Stimulated activated CD4-positive, alpha-beta T cell treated with anti-CD3 and anti-CD28 coated beads, Interleukin-2, amount 100 ng/mL, for 24 hours (primary cell): ENCODE data around the gene CLIC4.
"Not testable (repeated sequence)": the region's sequence is repeated elsewhere in the genome, so short reads cannot be mapped to it uniquely, and the experiment has no call there.

ENCODE experiments used
- DNase-seq, 2 donors: peaks; one replicate each; pipeline ENCODE4 v3.0.0-alpha.2; 2020

Gene CLIC4

DNA sequence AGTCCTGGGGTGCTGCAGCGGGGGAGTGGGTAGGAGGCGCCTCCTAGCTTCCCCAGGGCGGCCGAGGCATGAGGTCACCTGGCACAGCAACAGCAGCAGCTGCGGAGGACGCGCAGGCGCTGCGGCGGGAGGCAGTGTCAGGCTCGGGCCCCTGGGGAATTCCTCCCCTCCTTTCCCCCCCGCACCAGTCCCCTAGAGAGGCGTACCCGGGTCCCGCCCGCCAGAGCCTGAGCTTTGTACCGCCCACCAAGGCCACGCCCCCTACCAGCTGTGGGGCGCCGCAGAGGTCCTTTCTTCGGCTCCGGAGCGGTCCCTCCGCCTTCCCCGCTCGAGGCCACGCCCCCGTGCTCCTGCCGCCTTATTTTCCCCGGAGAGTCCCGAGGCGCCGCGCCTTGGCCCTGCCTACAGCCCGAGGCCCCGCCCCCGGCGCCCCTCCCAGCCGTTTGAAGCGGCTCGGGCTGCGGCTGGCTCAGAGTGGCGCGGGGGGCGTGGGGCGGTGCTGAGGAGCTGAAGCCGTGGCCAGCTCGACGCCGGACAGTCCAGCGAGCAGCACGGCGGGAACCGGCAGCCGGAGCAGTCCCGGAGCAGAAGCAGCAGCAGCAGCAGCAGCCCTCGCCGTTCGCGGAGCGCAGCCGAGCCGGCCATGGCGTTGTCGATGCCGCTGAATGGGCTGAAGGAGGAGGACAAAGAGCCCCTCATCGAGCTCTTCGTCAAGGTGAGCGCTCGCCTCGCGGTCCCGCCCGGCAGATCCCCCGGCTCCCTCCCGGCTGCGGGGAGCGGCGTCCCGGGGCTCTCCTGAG lies at the start of gene CLIC4:
Gene CLIC4, plus strand, starts transcription at position 537 of the 800 bp plus-strand sequence. Its CDS starts 107 bp downstream, at position 644.
- peak; percentile 99 to 100 for DNase-seq

GRCh38 chr1:24696041-24696755 lies 49.0 kb upstream of the CLIC4 start:
- no peak for DNase-seq

GRCh38 chr1:24696756-24697330 lies 48.4 kb upstream of the CLIC4 start:
- DNase-seq, result no peak

- not testable (repeated sequence) for DNase-seq
Measured at GRCh38 chr1:24697453-24698001, 47.7 kb upstream of the CLIC4 start.

DNA sequence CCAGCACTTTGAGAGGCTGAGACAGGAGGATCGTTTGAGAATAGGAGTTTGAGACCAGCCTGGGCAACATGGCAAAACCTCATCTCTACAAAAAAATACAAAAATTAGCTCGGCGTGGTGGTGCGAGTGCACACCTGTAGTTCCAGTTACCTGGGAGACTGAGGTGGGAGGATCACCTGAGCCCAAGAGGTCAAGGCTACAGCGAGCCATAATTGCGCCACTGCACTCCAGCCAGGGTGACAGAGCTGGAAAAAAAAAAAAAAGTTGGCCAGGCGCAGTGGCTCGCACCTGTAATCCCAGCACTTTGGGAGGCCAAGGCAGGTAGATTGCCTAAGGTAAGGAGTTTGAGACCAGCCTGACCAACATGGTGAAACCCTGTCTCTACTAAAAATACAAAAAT lies 46.9 kb upstream of the CLIC4 start:
- DNase-seq, result not testable (repeated sequence)

GRCh38 chr1:24699628-24700027 lies 45.6 kb upstream of the CLIC4 start:
- DNase-seq, result no peak

DNA sequence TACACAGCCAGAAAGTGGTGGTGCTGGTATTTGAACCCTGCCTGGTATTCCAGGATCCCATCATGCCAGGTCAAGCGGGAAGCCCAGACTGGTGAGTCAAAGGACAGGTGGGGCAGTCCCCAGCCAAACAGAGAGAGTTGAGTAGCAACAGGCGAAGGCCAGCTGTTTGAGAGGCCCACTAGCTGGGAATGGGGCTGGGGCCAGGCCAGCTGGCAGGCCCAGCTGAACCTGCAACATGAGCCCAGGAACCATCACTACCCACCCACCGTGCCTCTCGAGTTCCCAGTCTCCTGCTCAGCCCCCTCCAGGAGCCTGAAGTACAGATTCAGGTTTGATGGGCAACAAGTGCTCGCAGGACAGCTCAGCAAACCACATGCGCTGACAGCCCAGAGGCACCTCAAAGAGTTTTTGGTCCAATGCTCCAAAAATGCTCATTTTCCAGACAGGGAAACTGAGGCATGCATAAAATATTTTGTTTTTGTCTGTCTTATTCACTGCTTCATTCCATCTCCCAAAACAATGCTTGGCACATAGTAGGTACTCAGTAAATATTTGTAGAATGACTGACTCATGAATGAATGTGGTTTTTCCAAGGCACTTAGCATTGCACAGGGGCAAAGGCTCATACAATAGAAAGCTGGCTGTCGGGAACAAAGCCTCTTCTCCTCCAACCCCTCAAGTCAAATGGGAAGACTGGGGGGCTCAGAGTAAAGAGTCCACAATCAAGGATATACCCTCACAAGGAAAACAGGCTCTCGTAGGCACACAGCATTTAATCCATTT lies 42.5 kb upstream of the CLIC4 start:
- no peak for DNase-seq

- no peak for DNase-seq
Measured at GRCh38 chr1:24704411-24705259, 40.6 kb upstream of the CLIC4 start.

DNA sequence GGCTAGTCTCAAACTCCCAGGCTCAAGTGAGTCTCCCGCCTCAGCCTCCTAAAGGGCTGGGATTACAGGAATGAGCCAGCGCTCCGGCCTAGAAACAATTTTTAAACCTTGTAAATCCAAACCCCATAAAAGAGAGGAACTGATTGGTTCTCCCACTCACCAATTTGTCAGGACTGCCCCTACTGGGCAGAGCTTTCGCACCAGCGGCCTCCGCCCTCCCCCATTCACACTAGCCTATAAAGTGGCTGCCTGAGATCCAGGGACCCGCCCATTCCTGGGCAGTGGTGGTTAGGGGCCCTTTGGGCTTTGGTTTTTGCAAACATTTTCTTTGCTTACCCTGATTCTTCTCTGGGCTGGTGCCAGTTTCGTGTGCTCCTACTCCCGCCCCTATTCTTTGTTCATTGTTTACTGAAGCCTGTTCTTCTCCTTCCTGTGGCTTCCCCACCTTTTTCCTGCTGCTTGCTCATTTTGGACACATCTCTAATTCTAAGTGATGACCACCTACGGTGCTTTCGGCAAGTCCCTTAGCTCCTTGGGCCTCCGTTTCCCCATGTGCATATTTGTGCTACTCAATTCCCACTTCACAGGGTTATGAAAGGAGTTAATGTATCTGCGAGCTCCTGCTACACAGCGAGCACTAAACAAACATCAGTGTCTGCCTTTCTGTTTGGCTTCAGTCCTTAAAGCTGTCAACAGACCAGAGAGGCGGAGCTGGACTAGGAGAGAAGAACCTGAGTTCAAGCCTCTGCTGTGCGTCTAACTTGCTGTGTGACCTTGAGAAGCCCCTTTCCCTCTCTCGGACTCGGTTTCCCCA lies 39.8 kb upstream of the CLIC4 start:
- peak; percentile 22 to 33 for DNase-seq

GRCh38 chr1:24706074-24706389 lies 39.2 kb upstream of the CLIC4 start:
- DNase-seq, result not testable (repeated sequence)

DNA sequence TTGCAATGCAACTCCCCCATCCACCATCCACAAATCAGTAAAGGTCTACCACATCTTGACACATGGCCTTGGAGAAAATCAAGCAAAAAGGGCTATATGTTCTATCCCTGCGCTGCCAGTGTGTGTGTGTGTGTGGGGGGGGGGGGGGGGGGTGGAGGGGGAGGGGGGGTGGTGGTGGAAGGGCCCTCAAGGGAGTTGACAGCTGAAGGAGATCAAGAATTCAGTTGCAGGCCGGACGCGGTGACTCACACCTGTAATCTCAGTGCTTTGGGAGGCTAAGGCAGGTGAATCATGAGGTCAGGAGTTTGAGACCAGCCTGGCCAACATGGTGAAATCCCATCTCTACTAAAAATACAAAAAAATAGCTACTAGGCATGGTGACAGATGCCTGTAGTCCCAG lies 37.6 kb upstream of the CLIC4 start:
- DNase-seq, result no peak

GRCh38 chr1:24708938-24709337 lies 36.3 kb upstream of the CLIC4 start:
- no peak for DNase-seq

GRCh38 chr1:24709791-24710441 lies 35.3 kb upstream of the CLIC4 start:
- no peak for DNase-seq

DNA sequence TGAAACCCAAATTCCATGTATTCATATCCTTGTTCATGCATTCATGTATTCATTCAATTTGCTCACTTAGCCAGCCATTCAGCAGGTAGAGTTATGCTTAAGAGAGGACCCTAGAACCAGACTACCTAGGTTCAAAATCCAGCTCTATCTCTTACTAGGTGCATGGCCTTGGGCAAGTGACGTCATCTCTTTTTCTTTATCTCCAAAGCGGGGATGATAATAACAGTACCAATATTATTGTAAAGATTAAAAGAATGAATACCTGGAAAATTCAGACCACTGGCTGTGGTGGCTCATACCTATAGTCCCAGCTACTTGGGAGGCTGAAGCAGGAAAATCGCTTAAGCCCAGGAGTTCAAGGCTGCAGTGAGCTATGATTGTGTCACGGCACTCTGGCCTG lies 33.9 kb upstream of the CLIC4 start:
- no peak for DNase-seq

DNA sequence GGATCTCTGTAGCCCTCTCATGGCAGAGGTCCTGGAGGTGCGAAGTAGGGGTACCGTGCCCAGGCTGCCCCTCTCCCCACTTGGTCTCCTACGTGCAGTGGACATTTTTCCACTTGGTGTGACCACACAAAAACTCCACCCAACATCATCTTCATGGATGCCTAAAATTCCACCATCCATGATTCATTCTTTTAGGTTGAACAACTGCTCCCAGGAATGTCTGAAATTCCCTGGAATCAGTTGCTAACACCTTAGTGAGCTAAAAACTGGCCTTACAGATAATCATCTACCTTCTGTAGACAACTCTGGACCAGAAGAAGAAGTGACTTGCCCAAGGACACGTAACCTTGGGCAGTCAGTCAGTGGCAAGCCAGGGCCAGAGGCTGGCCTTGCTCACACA lies 32.1 kb upstream of the CLIC4 start:
- no peak for DNase-seq

- DNase-seq, result no peak
Measured at GRCh38 chr1:24713736-24714135, 31.5 kb upstream of the CLIC4 start.

DNA sequence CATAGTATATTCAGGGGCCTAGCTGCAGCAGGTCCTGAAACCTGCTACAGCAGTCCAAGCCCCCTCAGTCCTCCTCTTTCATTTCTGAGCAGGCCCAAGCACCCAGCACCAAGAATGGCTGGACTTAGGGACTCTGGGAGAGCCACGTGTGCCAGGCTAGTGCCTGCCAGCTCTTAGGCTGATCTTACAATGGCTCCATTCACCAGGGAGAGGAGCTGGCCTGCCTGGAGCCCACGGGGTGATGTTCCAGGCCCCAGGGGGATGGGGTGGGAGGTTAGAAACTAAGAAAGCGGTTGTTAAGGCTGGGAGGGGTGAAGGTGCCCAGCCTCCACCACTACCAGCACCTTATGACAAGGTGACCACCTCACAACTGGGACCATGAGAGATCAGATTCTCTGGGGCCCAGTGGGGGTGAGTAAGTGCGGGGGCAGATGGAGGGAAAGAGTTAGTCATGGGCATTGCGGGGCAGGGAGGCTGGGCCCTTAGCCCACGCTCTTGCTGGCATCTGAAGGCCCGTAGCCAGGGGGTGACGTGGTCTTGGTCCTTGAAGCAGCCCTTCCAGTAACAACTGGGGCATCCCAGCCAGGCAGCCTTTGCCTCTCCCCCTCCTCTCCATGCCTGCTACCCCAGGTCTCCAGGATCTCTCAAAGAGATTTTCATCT lies 30.3 kb upstream of the CLIC4 start:
- peak; percentile 14 to 22 for DNase-seq

DNA sequence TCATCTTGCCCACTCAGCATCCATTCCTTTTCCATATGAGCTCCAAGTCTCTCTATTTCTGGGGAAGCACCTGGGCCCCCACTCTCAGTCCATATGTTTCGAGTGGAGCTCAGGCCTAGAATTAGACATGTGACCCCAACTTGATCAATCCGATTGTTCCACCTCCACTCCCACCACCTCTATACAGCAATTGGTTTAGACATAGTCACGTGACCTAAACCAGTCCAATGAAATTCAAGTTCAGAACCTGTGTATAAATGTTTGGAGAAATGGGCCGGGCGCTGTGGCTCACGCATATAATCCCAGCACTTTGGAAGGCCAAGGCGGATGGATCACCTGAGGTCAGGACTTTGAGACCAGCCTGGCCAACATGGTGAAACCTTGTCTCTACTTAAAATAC lies 29.6 kb upstream of the CLIC4 start:
- no peak for DNase-seq

- DNase-seq, result no peak
Measured at GRCh38 chr1:24717887-24718650, 27.2 kb upstream of the CLIC4 start.
